DMS 273 treated with DMSO at 0.1 percent for 48 hours (cell line): ENCODE data around the gene DOC2A.
"Not testable (repeated sequence)": the region's sequence is repeated elsewhere in the genome, so short reads cannot be mapped to it uniquely, and the experiment has no call there.

ENCODE experiments used
- DNase-seq: peaks from one replicate; lab custom pipeline; 2025; lab: John Stamatoyannopoulos, UW

Gene DOC2A

GRCh38 chr16:30010844-30011713 lies at the start of gene DOC2A:
DOC2A (minus strand) TSS chr16:30011027; CDS start chr16:30010222, 805 bp downstream.
- DNase-seq, result no peak

- no peak for DNase-seq
Measured at GRCh38 chr16:30060346-30060745, 49.5 kb upstream of the DOC2A start.

- DNase-seq, result no peak
Measured at GRCh38 chr16:30054959-30055553, 44.2 kb upstream of the DOC2A start.

- DNase-seq, result no peak
Measured at GRCh38 chr16:30054451-30054850, 43.6 kb upstream of the DOC2A start.

GRCh38 chr16:30053376-30054015 lies 42.7 kb upstream of the DOC2A start:
- DNase-seq, result no peak

- DNase-seq, result peak; percentile 73
Measured at GRCh38 chr16:30052671-30053372, 42.0 kb upstream of the DOC2A start.

GRCh38 chr16:30051518-30051917 lies 40.7 kb upstream of the DOC2A start:
- no peak for DNase-seq

- DNase-seq, result no peak
Measured at GRCh38 chr16:30049871-30050270, 39.0 kb upstream of the DOC2A start.

- no peak for DNase-seq
Measured at GRCh38 chr16:30046588-30046987, 35.8 kb upstream of the DOC2A start.

GRCh38 chr16:30046178-30046577 lies 35.4 kb upstream of the DOC2A start:
- no peak for DNase-seq

- no peak for DNase-seq
Measured at GRCh38 chr16:30041841-30042240, 31.0 kb upstream of the DOC2A start.

- not testable (repeated sequence) for DNase-seq
Measured at GRCh38 chr16:30040690-30041089, 29.9 kb upstream of the DOC2A start.

- DNase-seq, result no peak
Measured at GRCh38 chr16:30040221-30040620, 29.4 kb upstream of the DOC2A start.

- no peak for DNase-seq
Measured at GRCh38 chr16:30033270-30033669, 22.4 kb upstream of the DOC2A start.

GRCh38 chr16:30032083-30032819 lies 21.4 kb upstream of the DOC2A start:
- peak; percentile 57 for DNase-seq

- DNase-seq, result no peak
Measured at GRCh38 chr16:30031477-30031918, 20.7 kb upstream of the DOC2A start.

- no peak for DNase-seq
Measured at GRCh38 chr16:30030841-30031413, 20.1 kb upstream of the DOC2A start, which contains the start of gene TLCD3B. TLCD3B (minus strand) TSS chr16:30031271; CDS start chr16:30030527, 744 bp downstream.

GRCh38 chr16:30030011-30030685 lies 19.3 kb upstream of the DOC2A start:
- DNase-seq, result no peak

GRCh38 chr16:30028438-30029076 lies 17.7 kb upstream of the DOC2A start:
- peak; percentile 72 for DNase-seq
